Activated T-helper 17 cell treated with anti-CD3 and anti-CD28 coated beads, Interleukin-2, amount 50 U/mL, for 72 hours (primary cell): ENCODE results near the gene VTA1. TPM values are rescaled to one million over a fixed set of nuclear protein-coding genes. Genes with fewer than 3 reads are reported as not detected.
"Not testable (repeated sequence)": the region's sequence is repeated elsewhere in the genome, so short reads cannot be mapped to it uniquely, and the experiment has no call there.

Experiments used
- ATAC-seq: fragments of 150-1000 bp; cut with Tn5 transposase; replicated peaks from 2 replicates; pipeline ENCODE4 v1.10.0; 2021; ENCODE audit warnings: mild to moderate bottlenecking, moderate library complexity
- H3K27ac Mint-ChIP-seq: one replicate; pipeline ENCODE4 v1.8.0; 2022; ENCODE audit warnings: mixed read lengths
- H3K27me3 Mint-ChIP-seq: one replicate; pipeline ENCODE4 v1.8.0; 2022; ENCODE audit warnings: mixed read lengths
- H3K36me3 Mint-ChIP-seq: one replicate; pipeline ENCODE4 v1.8.0; 2022; ENCODE audit warnings: low read depth, mild to moderate bottlenecking, mixed read lengths
- H3K4me1 Mint-ChIP-seq: one replicate; pipeline ENCODE4 v1.8.0; 2022; ENCODE audit warnings: mixed read lengths
- H3K4me3 Mint-ChIP-seq: one replicate; pipeline ENCODE4 v1.8.0; 2022; ENCODE audit warnings: mild to moderate bottlenecking, mixed read lengths
- H3K9me3 Mint-ChIP-seq: one replicate; pipeline ENCODE4 v1.8.0; 2022; ENCODE audit warnings: mixed read lengths
- total RNA-seq, 2 donors: library from RNA; stranded (reverse); gene quantifications; one replicate each; pipeline ENCODE4 v1.2.3, GENCODE V29; 2022

VTA1 gene
- total RNA-seq, 2 donors from 2014 or later: 40.6 to 49.0 TPM

GRCh38 chr6:142185641-142186040, 38.6 kb downstream of the VTA1 start:
- Mint-ChIP-seq H3K4me1 (peaks cover 23% of the 10 kb centered on the region), H3K4me3 (no peak overlapping the region), H3K36me3 (peaks cover 39% of the 10 kb centered on the region), H3K27me3 (no peaks in the 10 kb centered on the region), H3K27ac (peak overlapping the region; percentile 51), H3K9me3 (no peaks in the 10 kb centered on the region)
- ATAC-seq: no peak

- Mint-ChIP-seq H3K9me3 (no peaks in the 10 kb centered on the region), H3K4me1 (peaks cover 23% of the 10 kb centered on the region)
These were observed 40.1 kb downstream of the VTA1 start for GRCh38 chr6:142187209-142187608.

GRCh38 chr6:142188341-142188740, 41.3 kb downstream of the VTA1 start:
- H3K27me3 Mint-ChIP-seq, ATAC-seq: not testable (repeated sequence)
- H3K36me3 Mint-ChIP-seq: peaks cover 27% of the 10 kb centered on the region

More at GRCh38 chr6:142187209-142187608, 40.1 kb downstream of the VTA1 start:
- H3K4me3 Mint-ChIP-seq: no peak overlapping the region
- peaks cover 35% of the 10 kb centered on the region for H3K36me3 Mint-ChIP-seq
- H3K27me3 Mint-ChIP-seq: no peaks in the 10 kb centered on the region
- no peak overlapping the region for H3K27ac Mint-ChIP-seq
- no peak for ATAC-seq

GRCh38 chr6:142189057-142189456, 42.0 kb downstream of the VTA1 start:
- Mint-ChIP-seq H3K4me3 (no peak overlapping the region), H3K27me3 (no peaks in the 10 kb centered on the region), H3K36me3 (peaks cover 32% of the 10 kb centered on the region), H3K4me1 (peaks cover 18% of the 10 kb centered on the region), H3K9me3 (no peaks in the 10 kb centered on the region), H3K27ac (no peak overlapping the region)
- ATAC-seq: no peak

More at GRCh38 chr6:142188341-142188740, 41.3 kb downstream of the VTA1 start:
- H3K4me3 Mint-ChIP-seq, H3K9me3 Mint-ChIP-seq, H3K27ac Mint-ChIP-seq: not testable (repeated sequence)
- peaks cover 18% of the 10 kb centered on the region for H3K4me1 Mint-ChIP-seq

GRCh38 chr6:142192343-142192742, 45.3 kb downstream of the VTA1 start:
- H3K27me3 Mint-ChIP-seq: no peaks in the 10 kb centered on the region
- no peak overlapping the region for H3K27ac Mint-ChIP-seq
- H3K4me1 Mint-ChIP-seq: peaks cover 15% of the 10 kb centered on the region
- no peak overlapping the region for H3K4me3 Mint-ChIP-seq
- H3K36me3 Mint-ChIP-seq: peaks cover 56% of the 10 kb centered on the region
- no peaks in the 10 kb centered on the region for H3K9me3 Mint-ChIP-seq
- ATAC-seq: no peak

GRCh38 chr6:142193621-142194020, 46.6 kb downstream of the VTA1 start:
- no peaks in the 10 kb centered on the region for H3K9me3 Mint-ChIP-seq
- no peak overlapping the region for H3K27ac Mint-ChIP-seq
- no peak overlapping the region for H3K4me3 Mint-ChIP-seq
- peaks cover 67% of the 10 kb centered on the region for H3K36me3 Mint-ChIP-seq
- H3K27me3 Mint-ChIP-seq: no peaks in the 10 kb centered on the region
- peaks cover 15% of the 10 kb centered on the region for H3K4me1 Mint-ChIP-seq
- ATAC-seq: no peak

- no peaks in the 10 kb centered on the region for H3K27me3 Mint-ChIP-seq
- ATAC-seq: no peak
- H3K4me3 Mint-ChIP-seq: no peak overlapping the region
- peaks cover 20% of the 10 kb centered on the region for H3K4me1 Mint-ChIP-seq
- no peaks in the 10 kb centered on the region for H3K9me3 Mint-ChIP-seq
- peaks cover 73% of the 10 kb centered on the region for H3K36me3 Mint-ChIP-seq
- peak overlapping the region; percentile 58 for H3K27ac Mint-ChIP-seq
These were observed 48.9 kb downstream of the VTA1 start for GRCh38 chr6:142195862-142196541.

- H3K4me1 Mint-ChIP-seq: peaks cover 10% of the 10 kb centered on the region
- H3K27ac Mint-ChIP-seq: no peak overlapping the region
- no peaks in the 10 kb centered on the region for H3K27me3 Mint-ChIP-seq
- no peak for ATAC-seq
- H3K36me3 Mint-ChIP-seq: peaks cover 89% of the 10 kb centered on the region
- H3K9me3 Mint-ChIP-seq: no peaks in the 10 kb centered on the region
- no peak overlapping the region for H3K4me3 Mint-ChIP-seq
These were observed 54.0 kb downstream of the VTA1 start for GRCh38 chr6:142200846-142201628.

GRCh38 chr6:142207265-142207877, 60.3 kb downstream of the VTA1 start:
- Mint-ChIP-seq H3K4me1 (peaks cover 7% of the 10 kb centered on the region), H3K36me3 (peaks cover 92% of the 10 kb centered on the region), H3K27me3 (no peaks in the 10 kb centered on the region), H3K27ac (no peak overlapping the region), H3K4me3 (no peak overlapping the region), H3K9me3 (no peaks in the 10 kb centered on the region)
- peak; percentile 47 for ATAC-seq

- no peaks in the 10 kb centered on the region for H3K9me3 Mint-ChIP-seq
- peaks cover 7% of the 10 kb centered on the region for H3K4me1 Mint-ChIP-seq
- H3K36me3 Mint-ChIP-seq: peaks cover 93% of the 10 kb centered on the region
- no peak overlapping the region for H3K27ac Mint-ChIP-seq
- no peak for ATAC-seq
- no peaks in the 10 kb centered on the region for H3K27me3 Mint-ChIP-seq
- H3K4me3 Mint-ChIP-seq: no peak overlapping the region
These were observed 63.5 kb downstream of the VTA1 start for GRCh38 chr6:142210606-142211005.

GRCh38 chr6:142213402-142213801, 66.3 kb downstream of the VTA1 start:
- Mint-ChIP-seq H3K27me3 (no peaks in the 10 kb centered on the region), H3K36me3 (peaks cover 83% of the 10 kb centered on the region), H3K9me3 (no peaks in the 10 kb centered on the region), H3K4me1 (no peaks in the 10 kb centered on the region), H3K4me3 (no peak overlapping the region), H3K27ac (no peak overlapping the region)
- no peak for ATAC-seq

- H3K9me3 Mint-ChIP-seq: no peaks in the 10 kb centered on the region
- peaks cover 52% of the 10 kb centered on the region for H3K36me3 Mint-ChIP-seq
- H3K27me3 Mint-ChIP-seq: no peaks in the 10 kb centered on the region
- H3K4me3 Mint-ChIP-seq: no peak overlapping the region
- no peak for ATAC-seq
- no peaks in the 10 kb centered on the region for H3K4me1 Mint-ChIP-seq
- no peak overlapping the region for H3K27ac Mint-ChIP-seq
These were observed 71.4 kb downstream of the VTA1 start for GRCh38 chr6:142218446-142218845.

- Mint-ChIP-seq H3K9me3 (peaks cover 4% of the 10 kb centered on the region), H3K36me3 (peaks cover 28% of the 10 kb centered on the region), H3K4me3 (no peak overlapping the region), H3K27ac (no peak overlapping the region), H3K27me3 (no peaks in the 10 kb centered on the region), H3K4me1 (no peaks in the 10 kb centered on the region)
- ATAC-seq: no peak
These were observed 75.0 kb downstream of the VTA1 start for GRCh38 chr6:142222022-142222421.

GRCh38 chr6:142223938-142224337, 76.9 kb downstream of the VTA1 start:
- ATAC-seq: no peak
- Mint-ChIP-seq H3K4me3 (no peak overlapping the region), H3K27ac (no peak overlapping the region), H3K27me3 (no peaks in the 10 kb centered on the region), H3K36me3 (peaks cover 12% of the 10 kb centered on the region), H3K9me3 (peaks cover 4% of the 10 kb centered on the region), H3K4me1 (no peaks in the 10 kb centered on the region)

GRCh38 chr6:142225115-142225514, 78.1 kb downstream of the VTA1 start:
- ATAC-seq: no peak
- Mint-ChIP-seq H3K9me3 (peaks cover 4% of the 10 kb centered on the region), H3K4me1 (no peaks in the 10 kb centered on the region)

More at GRCh38 chr6:142225115-142225514, 78.1 kb downstream of the VTA1 start:
- peaks cover under 1% of the 10 kb centered on the region for H3K36me3 Mint-ChIP-seq
- no peak overlapping the region for H3K27ac Mint-ChIP-seq
- no peaks in the 10 kb centered on the region for H3K27me3 Mint-ChIP-seq
- no peak overlapping the region for H3K4me3 Mint-ChIP-seq
